Mesenchymal stem cell (in vitro differentiated cells and primary cell): ENCODE measurements around the gene SEZ6.

ENCODE experiments used
- DNase-seq: peaks from one replicate; pipeline ENCODE4 v3.0.0-alpha.2; 2013
- H2AFZ ChIP-seq: one replicate; pipeline ENCODE4 v1.6.1; 2013; ENCODE audit warnings: low read depth, mild to moderate bottlenecking, control low read depth, inconsistent platforms, low read length, moderate library complexity
- H2AK5ac ChIP-seq: 2 replicates; pipeline ENCODE4 v1.6.1; 2013; ENCODE audit warnings: low read length, moderate library complexity, mild to moderate bottlenecking, inconsistent platforms; ENCODE audit not compliant: severe bottlenecking
- H2BK120ac ChIP-seq: one replicate; pipeline ENCODE4 v1.6.1; 2013; ENCODE audit warnings: low read depth, mild to moderate bottlenecking, inconsistent platforms, low read length, moderate library complexity
- H2BK12ac ChIP-seq, 2 experiments: one replicate each; pipeline ENCODE4 v1.6.1; 2013; ENCODE audit warnings: inconsistent platforms in 2 of 2, low read length in 2 of 2, mild to moderate bottlenecking in 2 of 2, moderate library complexity in 2 of 2, control low read depth in 1 of 2
- H2BK15ac ChIP-seq: one replicate; pipeline ENCODE4 v1.6.1; 2013; ENCODE audit warnings: mild to moderate bottlenecking, low read depth, inconsistent platforms; ENCODE audit not compliant: poor library complexity, severe bottlenecking
- H2BK5ac ChIP-seq: 2 replicates; pipeline ENCODE4 v1.6.1; 2013; ENCODE audit warnings: low read depth, mild to moderate bottlenecking, low read length, control low read depth, inconsistent platforms; ENCODE audit not compliant: poor library complexity, severe bottlenecking
- H3K14ac ChIP-seq, 2 experiments: one replicate each; pipeline ENCODE4 v1.6.1; 2013; ENCODE audit warnings: inconsistent platforms in 2 of 2, low read length in 2 of 2, control low read depth in 1 of 2, mild to moderate bottlenecking in 1 of 2, moderate library complexity in 1 of 2
- H3K18ac ChIP-seq, 2 experiments: one replicate each; pipeline ENCODE4 v1.6.1; 2013; ENCODE audit warnings: inconsistent platforms in 2 of 2, low read length in 2 of 2, control low read depth in 1 of 2, low read depth in 1 of 2, mild to moderate bottlenecking in 1 of 2
- H3K23ac ChIP-seq, 2 experiments: one replicate each; pipeline ENCODE4 v1.6.1; 2013; ENCODE audit warnings: inconsistent platforms in 2 of 2, low read length in 2 of 2, mild to moderate bottlenecking in 2 of 2, moderate library complexity in 2 of 2, control low read depth in 1 of 2
- H3K27ac ChIP-seq: 2 replicates; pipeline ENCODE4 v1.5.1; 2013; ENCODE audit warnings: mild to moderate bottlenecking, moderate library complexity, low read length, control low read depth, inconsistent platforms; ENCODE audit not compliant: poor library complexity, severe bottlenecking
- H3K27me3 ChIP-seq, 2 experiments: 2 replicates each; pipeline versions ENCODE4 v1.6.1 to v1.7.0; 2013; ENCODE audit warnings: low read length in 2 of 2, mild to moderate bottlenecking in 2 of 2, moderate library complexity in 2 of 2, control low read depth in 1 of 2, inconsistent platforms in 1 of 2; ENCODE audit not compliant: control insufficient read depth in 1 of 2, insufficient read depth in 1 of 2
- H3K36me3 ChIP-seq, 2 experiments: 2 replicates each; pipeline versions ENCODE4 v1.6.1 to v1.7.0; 2013; ENCODE audit warnings: low read length in 2 of 2, control low read depth in 1 of 2, inconsistent platforms in 1 of 2, low read depth in 1 of 2, mild to moderate bottlenecking in 1 of 2; ENCODE audit not compliant: insufficient read depth in 2 of 2, control insufficient read depth in 1 of 2
- H3K4ac ChIP-seq, 2 experiments: one replicate each; pipeline ENCODE4 v1.6.1; 2013; ENCODE audit warnings: inconsistent platforms in 2 of 2, low read length in 2 of 2, mild to moderate bottlenecking in 2 of 2, moderate library complexity in 2 of 2, control low read depth in 1 of 2, low read depth in 1 of 2
- H3K4me1 ChIP-seq: 2 replicates; pipeline ENCODE4 v1.6.1; 2013; ENCODE audit warnings: low read depth, low read length, control low read depth; ENCODE audit not compliant: control insufficient read depth, insufficient read depth
- H3K4me2 ChIP-seq: 2 replicates; pipeline ENCODE4 v1.6.1; 2013; ENCODE audit warnings: low read length, mild to moderate bottlenecking, inconsistent platforms; ENCODE audit not compliant: poor library complexity, severe bottlenecking
- H3K4me3 ChIP-seq, 2 experiments: 2 replicates each; pipeline versions ENCODE4 v1.5.1 to v1.7.0; 2013; ENCODE audit warnings: low read length in 2 of 2, mild to moderate bottlenecking in 2 of 2, control low read depth in 1 of 2, low read depth in 1 of 2; ENCODE audit not compliant: insufficient read depth in 1 of 2
- H3K79me1 ChIP-seq: replicated peaks from 2 replicates; pipeline ENCODE4 v1.6.1; 2013; ENCODE audit warnings: mild to moderate bottlenecking, control low read depth, low read length, inconsistent platforms; ENCODE audit not compliant: poor library complexity, severe bottlenecking
- H3K9ac ChIP-seq: 2 replicates; pipeline ENCODE4 v1.7.0; 2013; ENCODE audit warnings: mild to moderate bottlenecking, low read length, moderate library complexity
- H3K9me3 ChIP-seq: 2 replicates; pipeline ENCODE4 v1.7.0; 2013; ENCODE audit warnings: mild to moderate bottlenecking, low read length; ENCODE audit not compliant: control insufficient read depth
- H4K8ac ChIP-seq: one replicate; pipeline ENCODE4 v1.6.1; 2013; ENCODE audit warnings: inconsistent platforms, mild to moderate bottlenecking, low read length, moderate library complexity
- H4K91ac ChIP-seq: one replicate; pipeline ENCODE4 v1.6.1; 2013; ENCODE audit warnings: mild to moderate bottlenecking, low read length, inconsistent platforms
- WGBS: methylation state at CpG from one replicate; pipeline ENCODE4 v1.1.7; 2013; ENCODE audit warnings: mixed read lengths; 5-methylcytosine and 5-hydroxymethylcytosine counted together

The SEZ6 gene

DNA sequence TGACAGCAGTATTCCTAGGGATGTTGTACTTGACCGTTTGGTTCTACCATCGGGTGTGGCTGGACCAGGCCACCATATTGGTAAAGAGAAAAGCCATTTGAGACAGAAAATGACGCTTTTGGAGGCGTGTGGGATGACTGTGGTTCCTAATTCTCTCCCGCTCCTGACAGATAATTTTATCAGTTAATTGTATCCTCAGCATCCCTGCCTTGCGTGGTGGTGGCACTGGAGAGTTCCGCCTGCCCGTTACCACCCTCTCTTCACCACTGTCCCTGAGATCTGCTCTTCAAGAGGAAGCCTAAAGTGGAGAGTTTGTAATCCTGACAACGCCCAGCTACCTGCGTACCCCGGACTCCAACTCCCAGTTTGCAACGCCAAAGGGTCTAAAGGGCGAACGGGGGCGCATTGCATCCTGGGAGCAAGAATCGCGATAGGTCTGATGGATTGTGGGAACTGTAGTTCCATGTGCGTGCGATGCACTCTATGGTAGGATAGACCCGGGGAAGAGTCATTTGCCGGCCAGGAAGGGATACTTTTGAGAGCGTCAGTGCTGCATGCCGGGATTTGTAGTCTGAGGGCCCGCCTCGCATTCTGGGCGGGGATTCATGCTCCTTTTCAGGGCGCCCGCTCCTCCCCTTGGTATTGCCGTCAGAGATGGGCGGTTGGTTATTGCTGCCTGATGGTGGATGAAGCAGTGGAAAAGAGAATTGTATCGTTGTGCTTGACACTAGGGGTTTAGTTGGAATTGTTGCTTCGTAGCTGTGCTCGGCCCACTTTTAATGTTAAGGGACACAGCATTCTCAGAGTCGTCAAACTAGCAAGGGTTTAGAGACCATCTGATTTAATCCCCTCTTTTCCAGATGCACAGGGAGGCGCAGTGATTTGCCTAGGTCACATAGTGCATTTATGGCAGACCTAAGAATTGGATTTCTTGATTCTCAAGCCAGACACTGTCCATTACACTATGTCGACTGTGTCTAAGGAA, 53.5 kb downstream of the SEZ6 start:
- Histone ChIP-seq H3K27me3 (no peaks in the 10 kb centered on the region), H3K9ac (peak overlapping the region; percentile 95), H2AK5ac (peak overlapping the region; percentile 97), H3K36me3 (no peaks in the 10 kb centered on the region), H3K14ac (peak overlapping the region in 1 of 2 experiments; percentile 8), H4K8ac (peak overlapping the region; percentile 99), H3K9me3 (no peaks in the 10 kb centered on the region), H3K4me1 (peaks cover 4% of the 10 kb centered on the region), H2BK12ac (peak overlapping the region in 1 of 2 experiments; percentile 12), H2BK120ac (peak overlapping the region; percentile 83), H4K91ac (peak overlapping the region; percentile 99), H3K27ac (peak overlapping the region; percentile 94), H3K79me1 (peaks cover 3% of the 10 kb centered on the region), H3K18ac (peak overlapping the region; percentile 88 to 98), H2BK5ac (peak overlapping the region; percentile 80), H3K4me2 (peak overlapping the region; percentile 78), H2AFZ (peak overlapping the region; percentile 60), H3K4me3 (peak overlapping the region; percentile 57 to 92), H2BK15ac (no peak overlapping the region), H3K23ac (peak overlapping the region in 1 of 2 experiments; percentile 46), H3K4ac (peak overlapping the region; percentile 97 to 98)
- WGBS, result 11% methylated on average over 36 of the region's 36 CpGs
- DNase-seq, result peak; percentile 100

GRCh38 chr17:28951428-28951990, 54.3 kb downstream of the SEZ6 start, which contains the start of gene PHF12:
Gene PHF12 (minus strand): TSS chr17:28951518. CDS start chr17:28950960, 558 bp downstream.
- Histone ChIP-seq H2AFZ (peak within 1 kb of the TSS; percentile 60), H2AK5ac (peak within 1 kb of the TSS; percentile 97), H3K79me1 (peaks cover 3% of the 10 kb centered on the region), H3K4ac (peak within 1 kb of the TSS; percentile 97 to 98), H2BK15ac (peak within 1 kb of the TSS; percentile 83), H2BK120ac (peak within 1 kb of the TSS; percentile 89), H3K9me3 (no peaks in the 10 kb centered on the region), H3K27ac (peak within 1 kb of the TSS; percentile 94), H4K91ac (peak within 1 kb of the TSS; percentile 99), H3K18ac (peak within 1 kb of the TSS; percentile 98 to 99), H3K14ac (peak within 1 kb of the TSS; percentile 77 to 82), H4K8ac (peak within 1 kb of the TSS; percentile 99), H2BK5ac (peak within 1 kb of the TSS; percentile 80), H3K4me1 (peaks cover 7% of the 10 kb centered on the region), H3K9ac (peak within 1 kb of the TSS; percentile 96), H3K36me3 (no peaks in the 10 kb centered on the region), H2BK12ac (peak within 1 kb of the TSS in 1 of 2 experiments; percentile 31), H3K27me3 (no peaks in the 10 kb centered on the region), H3K4me2 (peak within 1 kb of the TSS; percentile 78), H3K23ac (peak within 1 kb of the TSS in 1 of 2 experiments; percentile 46), H3K4me3 (peak within 1 kb of the TSS; percentile 94 to 96)
- 1% methylated on average over 43 of the region's 51 CpGs for WGBS
- DNase-seq, result peak; percentile 100

DNA sequence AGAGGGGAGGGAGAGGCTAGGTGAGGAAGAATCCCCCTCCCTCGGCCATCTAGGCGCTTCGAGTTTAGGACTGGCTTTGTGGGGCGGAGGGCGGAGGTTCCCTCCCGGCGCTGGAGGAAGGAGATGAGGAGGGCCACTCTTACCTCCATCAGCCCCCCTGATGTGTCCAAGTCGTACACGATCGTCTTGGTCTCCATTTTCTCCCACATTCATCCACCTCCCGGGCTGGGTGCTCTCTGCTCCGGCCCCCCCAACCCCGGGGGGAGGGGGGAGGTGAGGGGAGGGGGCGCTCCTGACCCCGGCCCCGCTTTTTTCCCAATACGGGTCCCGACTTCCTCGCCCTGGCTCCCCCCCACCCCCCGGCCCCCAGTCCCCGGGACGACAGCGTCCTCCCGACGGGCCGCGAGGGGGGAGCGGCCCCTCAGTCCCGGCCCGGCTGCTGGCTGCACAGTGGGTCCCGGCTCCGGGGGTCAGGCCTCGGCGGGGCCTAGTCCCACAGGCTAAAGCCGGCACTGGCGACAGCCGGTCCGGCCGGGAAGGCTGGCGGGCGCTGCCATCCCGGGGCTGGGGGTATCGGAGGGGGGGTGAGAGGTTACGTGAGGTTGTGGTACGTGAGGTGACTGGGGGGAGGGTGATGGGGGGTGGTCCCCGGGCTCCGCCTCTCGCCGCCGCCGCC, 54.9 kb downstream of the SEZ6 start:
- H3K23ac ChIP-seq, result peak overlapping the region in 1 of 2 experiments; percentile 43
- no peaks in the 10 kb centered on the region for H3K9me3 ChIP-seq
- H3K14ac ChIP-seq, result peak overlapping the region; percentile 77 to 82
- H3K36me3 ChIP-seq, result no peaks in the 10 kb centered on the region
- peak overlapping the region; percentile 70 for H2BK5ac ChIP-seq
- peak overlapping the region; percentile 67 for H2AK5ac ChIP-seq
- peaks cover 8% of the 10 kb centered on the region for H3K4me1 ChIP-seq
- H3K79me1 ChIP-seq, result peaks cover 3% of the 10 kb centered on the region
- H3K27ac ChIP-seq, result peak overlapping the region; percentile 93
- peak overlapping the region; percentile 79 to 86 for H3K4ac ChIP-seq
- DNase-seq, result no peak
- no peaks in the 10 kb centered on the region for H3K27me3 ChIP-seq
- H3K4me2 ChIP-seq, result peak overlapping the region; percentile 77
- H3K9ac ChIP-seq, result peak overlapping the region; percentile 96
- H2AFZ ChIP-seq, result peak overlapping the region; percentile 46
- H2BK15ac ChIP-seq, result peak overlapping the region; percentile 83
- under 1% methylated on average over 18 of the region's 51 CpGs for WGBS
- peak overlapping the region; percentile 89 for H2BK120ac ChIP-seq
- peak overlapping the region; percentile 81 to 99 for H3K18ac ChIP-seq
- H3K4me3 ChIP-seq, result peak overlapping the region; percentile 94 to 96
- H2BK12ac ChIP-seq, result peak overlapping the region in 1 of 2 experiments; percentile 31
- H4K8ac ChIP-seq, result peak overlapping the region; percentile 59
- peak overlapping the region; percentile 90 for H4K91ac ChIP-seq
